H1 (cell line): ENCODE data around the gene SPAG16. TPM values are rescaled to one million over a fixed set of nuclear protein-coding genes. Genes with fewer than 3 reads are reported as not detected.

ENCODE experiments used
- CTCF ChIA-PET: fragments of 300-600 bp; sonication (Branson Sonifier 250); formaldehyde crosslinking; loops from one replicate; lab custom pipeline; 2021; ENCODE audit not compliant: partially characterized antibody; lab: Charles Lee
- POLR2A ChIA-PET: fragments of 300-600 bp; sonication (Branson Sonifier 250); formaldehyde crosslinking; loops from one replicate; lab custom pipeline; 2021; ENCODE audit warnings: inconsistent platforms; ENCODE audit not compliant: partially characterized antibody; lab: Charles Lee
- DNase-seq, 2 experiments: peaks; one replicate each; pipeline versions ENCODE4 v3.0.0 to v3.0.0-alpha.2; 2010 to 2022; ENCODE audit warnings: low spot score in 2 of 2, low read depth in 1 of 2, mixed read lengths in 1 of 2
- FAIRE-seq: peaks from 2 replicates; lab custom pipeline; 2011; peaks lifted over from hg19 to GRCh38; lab: Jason Lieb, UNC
- H2AFZ ChIP-seq: 2 replicates; pipeline ENCODE4 v1.8.1; 2012; ENCODE audit warnings: low read length, inconsistent platforms
- H2AK5ac ChIP-seq: 2 replicates; pipeline ENCODE4 v1.6.1; 2013; ENCODE audit warnings: low read depth, low read length
- H2BK120ac ChIP-seq: replicated peaks from 2 replicates; pipeline ENCODE3; 2013; ENCODE audit warnings: low read depth, low read length, inconsistent platforms
- H2BK12ac ChIP-seq: 2 replicates; pipeline ENCODE4 v1.6.1; 2013; ENCODE audit warnings: low read depth, low read length
- H2BK15ac ChIP-seq: 2 replicates; pipeline ENCODE4 v1.6.1; 2013; ENCODE audit warnings: low read length
- H2BK20ac ChIP-seq: 2 replicates; pipeline ENCODE4 v1.6.1; 2013; ENCODE audit warnings: low read length
- H2BK5ac ChIP-seq: 2 replicates; pipeline ENCODE4 v1.6.1; 2013; ENCODE audit warnings: low read depth, low read length
- H3K14ac ChIP-seq: 2 replicates; pipeline ENCODE4 v1.6.1; 2013; ENCODE audit warnings: inconsistent platforms; ENCODE audit not compliant: insufficient read length
- H3K18ac ChIP-seq: 2 replicates; pipeline ENCODE4 v1.6.1; 2013; ENCODE audit warnings: low read length; ENCODE audit errors: extremely low read depth
- H3K23ac ChIP-seq: 2 replicates; pipeline ENCODE4 v1.6.1; 2013; ENCODE audit warnings: inconsistent platforms; ENCODE audit not compliant: insufficient read length
- H3K23me2 ChIP-seq: 2 replicates; pipeline ENCODE4 v1.6.1; 2013; ENCODE audit warnings: low read depth, low read length
- H3K27ac ChIP-seq: 2 replicates; pipeline ENCODE4 v1.6.1; 2011; ENCODE audit warnings: low read depth, low read length, inconsistent platforms
- H3K27me3 ChIP-seq, 4 experiments: replicated peaks in 1 of 4; 1 replicate in 1 of 4; 2 replicates in 3 of 4; pipeline versions ENCODE4 v1.6.1 to v1.8.1; 2011 to 2013; ENCODE audit warnings: low read length in 3 of 4, mild to moderate bottlenecking in 3 of 4, inconsistent platforms in 2 of 4, mixed read lengths in 2 of 4, moderate library complexity in 1 of 4; ENCODE audit not compliant: control insufficient read depth in 3 of 4, insufficient read depth in 3 of 4; ENCODE audit errors: extremely low read depth in 1 of 4
- H3K36me3 ChIP-seq, 4 experiments: 2 replicates each; pipeline versions ENCODE4 v1.6.1 to v1.8.1; 2011 to 2013; ENCODE audit warnings: mild to moderate bottlenecking in 4 of 4, low read length in 3 of 4, moderate library complexity in 2 of 4, control low read depth in 1 of 4, inconsistent platforms in 1 of 4; ENCODE audit not compliant: insufficient read depth in 4 of 4, control insufficient read depth in 2 of 4
- H3K4ac ChIP-seq: replicated peaks from 2 replicates; pipeline ENCODE3; 2013; ENCODE audit warnings: low read length, low read depth, mixed read lengths, inconsistent platforms; ENCODE audit not compliant: insufficient read length
- H3K4me1 ChIP-seq, 4 experiments: replicated peaks in 1 of 4; 1 replicate in 1 of 4; 2 replicates in 3 of 4; pipeline versions ENCODE4 v1.6.1 to v1.8.1; 2011 to 2013; ENCODE audit warnings: low read length in 3 of 4, inconsistent platforms in 2 of 4, mixed read lengths in 1 of 4; ENCODE audit not compliant: insufficient read depth in 4 of 4, control insufficient read depth in 3 of 4
- H3K4me2 ChIP-seq, 2 experiments: 2 replicates each; pipeline versions ENCODE4 v1.6.1 to v1.8.1; 2011 to 2013; ENCODE audit warnings: low read depth in 2 of 2, low read length in 2 of 2, control low read depth in 1 of 2, inconsistent platforms in 1 of 2, mild to moderate bottlenecking in 1 of 2; ENCODE audit not compliant: insufficient read depth in 1 of 2
- H3K4me3 ChIP-seq, 4 experiments: fragments of 200-600, 300-600 bp in 1 of 4; sonication (generic), shearing (Covaris generic), sonication (Bioruptor Twin) in 1 of 4; 2 replicates each; pipeline versions ENCODE4 v1.5.1 to v1.8.1; 2011 to 2016; ENCODE audit warnings: low read length in 4 of 4, low read depth in 3 of 4, control low read depth in 2 of 4, inconsistent platforms in 2 of 4, mild to moderate bottlenecking in 2 of 4, mixed read lengths in 1 of 4, moderate library complexity in 1 of 4; ENCODE audit not compliant: insufficient read depth in 2 of 4; ENCODE audit errors: extremely low read depth in 1 of 4
- H3K56ac ChIP-seq: replicated peaks from 2 replicates; pipeline ENCODE3; 2013; ENCODE audit warnings: low read depth, mild to moderate bottlenecking, mixed read lengths, low read length, inconsistent platforms; ENCODE audit not compliant: insufficient read length
- H3K79me1 ChIP-seq: 2 replicates; pipeline ENCODE4 v1.6.1; 2013; ENCODE audit warnings: low read depth, low read length, control low read depth
- H3K79me2 ChIP-seq, 2 experiments: 2 replicates each; pipeline versions ENCODE4 v1.6.1 to v1.8.1; 2012 to 2013; ENCODE audit warnings: low read length in 2 of 2, mild to moderate bottlenecking in 2 of 2, inconsistent platforms in 1 of 2; ENCODE audit not compliant: insufficient read depth in 2 of 2, control insufficient read depth in 1 of 2
- H3K9ac ChIP-seq, 4 experiments: replicated peaks in 1 of 4; 1 replicate in 1 of 4; 2 replicates in 3 of 4; pipeline versions ENCODE4 v1.6.1 to v1.8.1; 2011 to 2013; ENCODE audit warnings: low read depth in 3 of 4, low read length in 3 of 4, control low read depth in 2 of 4, mild to moderate bottlenecking in 2 of 4, moderate library complexity in 2 of 4, inconsistent platforms in 1 of 4; ENCODE audit errors: extremely low read depth in 1 of 4
- H3K9me3 ChIP-seq, 2 experiments: 2 replicates each; pipeline versions ENCODE4 v1.6.1 to v1.8.1; 2012 to 2013; ENCODE audit warnings: mild to moderate bottlenecking in 2 of 2, moderate library complexity in 2 of 2, control low read depth in 1 of 2, inconsistent platforms in 1 of 2, low read depth in 1 of 2, low read length in 1 of 2, mixed read lengths in 1 of 2; ENCODE audit not compliant: insufficient read depth in 2 of 2
- H4K20me1 ChIP-seq, 2 experiments: replicated peaks in 1 of 2; 2 replicates each; pipeline versions ENCODE3 to v1.8.1; 2011 to 2013; ENCODE audit warnings: inconsistent platforms in 2 of 2, low read length in 2 of 2, mild to moderate bottlenecking in 1 of 2; ENCODE audit not compliant: insufficient read depth in 2 of 2, control insufficient read depth in 1 of 2
- H4K5ac ChIP-seq: 2 replicates; pipeline ENCODE4 v1.6.1; 2013; ENCODE audit warnings: low read length, low read depth, mixed read lengths, inconsistent platforms; ENCODE audit not compliant: insufficient read length
- H4K8ac ChIP-seq: 2 replicates; pipeline ENCODE4 v1.8.0; 2013; ENCODE audit warnings: mild to moderate bottlenecking, moderate library complexity, low read length, inconsistent platforms; ENCODE audit not compliant: insufficient read depth; ENCODE audit errors: extremely low read depth
- H4K91ac ChIP-seq: replicated peaks from 2 replicates; pipeline ENCODE3; 2013; ENCODE audit warnings: low read length, mixed read lengths, inconsistent platforms; ENCODE audit not compliant: insufficient read length
- ASH2L ChIP-seq: fragments of 200-600, 300-600 bp; sonication (generic); IDR thresholded peaks from one replicate; pipeline ENCODE4 v1.7.1; 2017; ENCODE audit warnings: low read length
- CBX5 ChIP-seq: fragments of 300-800, 300-1000 bp; sonication (generic); IDR thresholded peaks from 2 replicates; pipeline ENCODE4 v1.7.1; 2016; ENCODE audit warnings: antibody characterized with exemption, low read length, low read depth
- TAF1 ChIP-seq: IDR thresholded peaks from 2 replicates; pipeline ENCODE4 v1.6.1; 2011; ENCODE audit warnings: mild to moderate bottlenecking, low read depth, low read length
- WGBS, 2 experiments: shearing (Covaris generic) in 1 of 2; methylation state at CpG; one replicate each; pipeline versions ENCODE4 v1.1.6 to v1.1.7; 2013 to 2015; ENCODE audit warnings: low lambda C conversion rate in 2 of 2, mixed read lengths in 2 of 2, inconsistent platforms in 1 of 2, low coverage in 1 of 2, missing lambda C conversion rate in 1 of 2; ENCODE audit not compliant: insufficient replicate concordance in 2 of 2, insufficient coverage in 1 of 2, insufficient read length in 1 of 2; ENCODE audit errors: extremely low coverage in 1 of 2, missing lambda C conversion rate in 1 of 2; 5-methylcytosine and 5-hydroxymethylcytosine counted together
- polyA plus RNA-seq, 7 experiments: library from polyadenylated mRNA; depleted of rRNA in 3 of 7; stranded (reverse) in 5 of 7; unstranded in 2 of 7; fragments of >200 nt in 5 of 7; fragments of 200-250 nt in 2 of 7; gene quantifications; 1 replicate in 5 of 7; 2 replicates in 1 of 7; 4 replicates in 1 of 7; pipeline versions ENCODE4 v1.2.1 to v1.2.3, GENCODE V29; 2011 to 2013; ENCODE audit warnings: missing spikeins in 2 of 7, mixed read lengths in 2 of 7
- total RNA-seq: library from RNA; stranded (reverse); fragmentation: NEBNext Ultra II Directional; extraction: Animal tissue kit (Norgen Biotek cat#: 25700); gene quantifications from 2 replicates; pipeline ENCODE4 v1.2.1, GENCODE V29; 2021
- TF ChIP-seq, protein P1 (sequence below): IDR thresholded peaks from 2 replicates; pipeline ENCODE4 v1.6.1; 2012; ENCODE audit warnings: inconsistent platforms

The SPAG16 gene
- total and polyA plus RNA-seq, 2 of the 8 experiments (the other 6 are each of a cell fraction or from before 2014, with no cell fraction given) = 6.0 to 14.9 TPM

DNA sequence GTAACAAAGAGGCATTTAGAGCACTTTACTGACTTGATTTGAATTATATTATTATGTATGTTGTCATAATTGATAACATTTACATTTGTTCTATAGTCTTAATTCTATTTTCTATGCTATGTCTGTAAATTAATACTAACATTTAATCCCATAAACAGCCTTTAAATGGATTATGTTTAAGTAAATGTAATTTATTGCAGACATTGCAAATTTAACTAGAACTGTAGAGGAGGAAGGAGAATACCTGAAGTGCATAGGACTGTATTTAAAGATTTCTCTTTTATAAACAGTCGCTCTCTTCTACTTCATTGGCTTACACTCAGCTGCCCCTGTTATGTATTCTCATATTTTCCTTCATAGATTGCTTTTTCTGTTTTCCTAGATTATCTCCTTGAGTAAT, 92.4 kb downstream of the SPAG16 start:
- Histone ChIP-seq H3K4me1 (no peaks in the 10 kb centered on the region), H3K18ac (no peak overlapping the region), H3K23ac (no peak overlapping the region), H3K56ac (no peak overlapping the region), H3K23me2 (no peaks in the 10 kb centered on the region), H3K36me3 (no peaks in the 10 kb centered on the region), H4K8ac (no peak overlapping the region), H3K9ac (no peak overlapping the region), H2BK20ac (no peak overlapping the region), H3K27me3 (no peaks in the 10 kb centered on the region), H2AK5ac (no peak overlapping the region), H3K79me1 (no peaks in the 10 kb centered on the region), H2BK120ac (no peak overlapping the region), H3K4me2 (no peak overlapping the region), H3K27ac (no peak overlapping the region), H3K4ac (no peak overlapping the region), H2AFZ (no peak overlapping the region), H2BK5ac (no peak overlapping the region), H3K9me3 (no peaks in the 10 kb centered on the region), H3K14ac (no peak overlapping the region), H3K4me3 (no peak overlapping the region), H4K5ac (no peak overlapping the region), H2BK15ac (no peak overlapping the region), H4K91ac (no peak overlapping the region), H4K20me1 (no peaks in the 10 kb centered on the region), H3K79me2 (no peaks in the 10 kb centered on the region), H2BK12ac (no peak overlapping the region)
- POLR2A ChIA-PET = interaction anchor here (1.5 kb wide), 1 partner anchor 12 kb away, joined by 4 read pairs; no protein-coding TSS in a partner anchor
- no peak for FAIRE-seq
- WGBS, 2 experiments = 100% methylated on average over 1 of the region's 1 CpG; no CpG with 5 or more reads in 1 of the 2 experiments
- no peak for DNase-seq
- no peak for TF ChIP-seq CBX5
- no peak for TF ChIP-seq ASH2L
- TF ChIP-seq, protein P1, sequence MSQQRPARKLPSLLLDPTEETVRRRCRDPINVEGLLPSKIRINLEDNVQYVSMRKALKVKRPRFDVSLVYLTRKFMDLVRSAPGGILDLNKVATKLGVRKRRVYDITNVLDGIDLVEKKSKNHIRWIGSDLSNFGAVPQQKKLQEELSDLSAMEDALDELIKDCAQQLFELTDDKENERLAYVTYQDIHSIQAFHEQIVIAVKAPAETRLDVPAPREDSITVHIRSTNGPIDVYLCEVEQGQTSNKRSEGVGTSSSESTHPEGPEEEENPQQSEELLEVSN = no peak
- no peak for TF ChIP-seq TAF1
- CTCF ChIA-PET = no interaction called here
